Measurements from ENCODE around the gene ZSCAN10.
"Not testable (repeated sequence)": the region's sequence is repeated elsewhere in the genome, so short reads cannot be mapped to it uniquely, and the experiment has no call there.

The ZSCAN10 gene

DNA sequence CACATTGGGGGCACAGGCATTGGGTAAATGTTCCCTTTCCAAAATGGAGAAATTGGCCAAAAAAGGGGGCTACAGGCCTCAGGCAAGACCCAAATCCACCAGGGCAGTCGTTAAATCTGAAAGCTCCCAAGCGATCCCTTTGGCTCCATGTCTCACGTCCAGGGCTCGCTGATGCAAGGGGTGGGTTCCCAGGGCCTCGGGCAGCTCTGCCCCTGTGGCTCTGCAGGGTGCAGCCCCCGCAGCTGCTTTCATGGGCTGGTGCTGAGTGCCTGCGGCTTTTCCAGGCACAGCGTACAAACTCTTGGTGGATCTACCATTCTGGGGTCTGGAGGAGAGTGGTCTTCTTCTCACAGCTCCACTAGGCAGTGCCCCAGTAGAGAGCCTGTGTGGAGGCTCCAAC, 15.7 kb downstream of the ZSCAN10 start:
- not testable (repeated sequence) for DNase-seq

DNA sequence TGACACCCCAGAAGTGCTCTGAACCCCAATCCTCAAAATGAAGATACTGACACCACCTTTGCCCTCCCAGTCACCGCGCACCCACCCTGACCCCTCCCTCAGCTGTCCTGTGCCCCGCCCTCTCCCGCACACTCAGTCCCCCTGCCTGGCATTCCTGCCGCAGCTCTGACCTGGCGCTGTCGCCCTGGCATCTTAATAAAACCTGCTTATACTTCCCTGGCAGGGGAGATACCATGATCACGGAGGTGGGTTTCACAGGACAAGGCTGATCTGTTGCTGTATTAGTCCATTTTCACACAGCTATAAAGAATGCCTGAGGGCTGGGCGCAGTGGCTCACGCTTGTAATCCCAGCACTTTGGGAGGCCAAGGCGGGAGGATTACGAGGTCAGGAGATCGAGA, 17.1 kb downstream of the ZSCAN10 start:
- not testable (repeated sequence) for DNase-seq

DNA sequence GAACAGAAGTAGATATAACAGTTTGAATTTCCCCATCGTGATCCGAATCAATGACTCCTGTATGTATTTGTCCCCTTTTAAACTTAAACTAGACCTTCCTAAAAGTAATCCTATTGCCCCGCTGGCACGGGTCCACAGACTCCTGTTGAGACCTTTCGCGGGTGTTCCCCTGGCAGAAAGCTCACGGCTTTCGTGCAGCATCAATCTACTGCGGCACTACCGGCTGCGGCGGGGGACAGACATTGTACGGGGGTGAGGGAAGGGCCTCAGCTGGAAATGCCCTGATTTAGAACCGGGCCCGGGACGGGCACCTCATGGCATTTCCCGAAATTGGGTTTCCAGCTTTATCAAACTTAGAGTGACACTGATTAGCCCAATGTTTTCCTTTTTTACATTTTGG, 19.1 kb downstream of the ZSCAN10 start:
- DNase-seq, result no peak

DNA sequence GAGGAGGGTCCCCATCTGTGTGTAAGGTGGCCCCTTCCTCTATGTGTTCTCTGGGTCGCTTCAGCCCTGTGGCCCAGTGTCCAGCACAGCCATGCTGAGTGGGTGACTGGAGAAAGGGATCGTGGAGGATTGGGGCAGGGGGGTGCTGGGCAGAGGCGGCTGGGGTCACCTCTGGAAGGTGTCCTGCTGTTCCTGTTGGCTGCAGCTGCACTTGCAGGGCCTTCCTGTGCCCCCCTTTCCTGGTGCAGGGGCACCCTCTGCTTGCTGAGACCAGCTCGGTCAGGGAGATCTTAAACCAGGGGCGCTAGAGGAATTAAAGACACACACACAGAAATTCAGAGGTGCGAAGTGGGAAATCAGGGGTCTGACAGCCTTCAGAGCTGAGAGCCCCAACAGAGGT, 22.5 kb downstream of the ZSCAN10 start:
- no peak for DNase-seq

DNA sequence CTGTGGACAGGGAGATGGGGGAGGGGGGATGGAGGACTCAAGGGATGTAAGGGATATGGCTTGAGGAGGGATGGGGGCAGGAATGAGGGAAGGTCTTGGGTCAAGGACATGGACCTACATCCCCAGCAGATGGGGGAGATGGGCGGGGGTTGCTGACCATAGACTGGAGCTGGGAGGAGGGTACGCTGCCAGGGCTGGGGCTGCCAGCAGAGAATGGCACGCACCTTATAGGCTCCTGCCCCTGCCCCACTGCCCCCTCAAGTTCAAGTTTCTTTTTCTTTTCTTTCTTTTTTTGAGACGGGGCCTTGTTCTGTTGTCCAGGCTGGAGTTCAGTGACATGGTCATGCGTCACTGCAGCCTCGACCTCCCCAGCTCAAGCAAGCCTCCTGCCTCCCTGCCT, 23.1 kb downstream of the ZSCAN10 start:
- not testable (repeated sequence) for DNase-seq

DNA sequence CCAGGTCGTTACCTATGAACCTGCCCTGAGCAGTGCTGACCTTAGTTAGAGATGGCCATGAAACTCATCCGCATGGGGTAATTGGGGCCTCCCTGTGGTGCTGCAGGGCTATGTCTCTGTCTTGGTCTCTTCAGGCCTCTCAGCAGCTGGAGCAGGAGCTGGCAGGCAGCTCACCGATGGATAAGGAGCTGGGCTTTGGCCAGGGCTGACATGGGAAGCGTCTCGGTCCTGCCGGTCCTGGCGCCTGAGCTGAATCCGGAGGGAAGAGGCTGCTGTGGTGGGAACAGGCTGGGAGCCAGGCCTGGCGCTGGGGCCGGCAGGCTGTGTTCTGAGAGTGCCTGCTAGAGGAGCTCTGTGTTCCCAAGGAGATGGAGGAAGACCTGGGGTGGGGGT, 23.6 kb downstream of the ZSCAN10 start:
- DNase-seq, result no peak

DNA sequence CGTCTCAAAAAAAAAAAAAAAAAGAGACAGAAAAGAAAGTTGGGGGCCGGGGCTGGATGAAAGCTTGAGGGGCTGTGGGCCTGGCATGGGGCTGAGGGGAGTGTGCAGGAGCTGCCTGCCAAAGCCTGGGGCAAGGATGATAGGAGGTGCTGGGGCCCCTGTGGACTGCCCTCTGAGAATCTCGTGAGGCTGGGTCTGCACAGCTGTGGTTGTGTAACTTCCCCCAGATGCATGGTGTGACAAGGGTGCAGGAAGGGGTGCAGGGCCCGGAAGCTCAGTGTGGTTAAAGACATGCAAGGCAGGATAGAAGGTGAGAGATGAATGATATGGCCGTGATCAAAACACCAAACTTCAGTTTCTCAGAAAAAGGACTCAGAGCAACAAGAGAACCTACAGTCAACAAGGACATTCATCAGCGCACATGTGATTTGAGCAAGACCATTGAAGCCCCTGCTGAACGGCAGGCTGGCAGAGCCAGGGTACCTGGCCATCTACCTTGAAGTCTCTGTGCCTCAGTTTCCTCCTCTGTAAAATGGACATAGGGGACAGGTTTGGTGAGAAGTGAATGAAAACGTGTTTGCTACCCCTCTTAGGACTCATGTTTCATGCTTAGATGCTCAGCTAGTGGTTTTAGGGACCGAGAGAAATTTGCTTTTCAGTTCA, 24.1 kb downstream of the ZSCAN10 start:
- no peak for DNase-seq

DNA sequence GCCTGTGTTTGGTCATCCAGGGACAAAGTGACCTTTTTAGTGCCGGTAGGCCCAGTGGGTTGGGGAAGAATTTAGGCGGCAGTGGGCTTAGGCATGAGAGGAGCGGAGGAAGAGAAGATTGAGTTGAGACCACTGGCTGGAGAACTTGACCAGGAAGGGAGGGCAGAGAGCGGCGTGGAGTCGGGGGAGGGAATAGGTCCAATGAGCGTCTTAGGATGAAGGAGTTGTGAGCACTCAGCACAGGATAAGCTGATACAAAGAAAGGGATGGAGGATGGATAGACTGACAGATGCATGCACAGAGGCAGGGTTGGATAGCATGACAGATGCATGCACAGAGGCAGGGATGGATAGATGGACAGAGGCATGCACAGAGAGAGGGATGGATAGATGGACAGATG, 25.6 kb downstream of the ZSCAN10 start:
- no peak for DNase-seq

DNA sequence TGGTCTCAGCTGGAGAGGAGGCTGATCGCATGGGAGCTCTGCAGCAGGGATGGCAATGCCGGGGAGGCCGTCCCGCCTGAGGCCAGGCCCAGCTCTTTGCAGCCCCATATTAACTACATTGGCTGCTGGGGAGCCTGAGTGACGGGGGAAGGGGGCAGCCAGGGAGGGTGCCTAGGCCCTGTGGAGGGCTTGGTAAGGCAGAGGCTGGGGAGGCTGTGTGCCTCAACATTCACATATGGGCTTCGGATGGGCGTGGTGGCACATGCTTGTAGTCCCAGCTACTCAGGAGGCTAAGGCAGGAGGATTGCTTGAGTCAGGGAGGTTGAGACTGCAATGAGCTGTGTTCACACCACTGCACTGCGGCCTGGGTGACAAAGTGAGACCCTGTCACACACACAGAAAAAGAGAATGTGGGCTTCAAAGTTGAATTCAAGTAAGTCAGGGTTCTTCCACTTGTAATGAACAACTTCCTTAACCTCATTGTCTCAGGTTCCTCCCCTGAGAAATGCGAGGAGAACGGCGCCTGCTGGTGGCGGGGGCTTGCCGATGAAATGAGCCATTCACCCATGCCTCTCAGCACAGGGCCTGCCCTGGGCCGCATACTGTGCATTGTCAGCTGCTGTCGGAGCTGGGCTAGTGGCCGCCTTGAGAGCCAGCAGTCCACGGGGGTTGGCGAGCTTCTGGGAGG, 26.4 kb downstream of the ZSCAN10 start:
- DNase-seq, result not testable (repeated sequence)

DNA sequence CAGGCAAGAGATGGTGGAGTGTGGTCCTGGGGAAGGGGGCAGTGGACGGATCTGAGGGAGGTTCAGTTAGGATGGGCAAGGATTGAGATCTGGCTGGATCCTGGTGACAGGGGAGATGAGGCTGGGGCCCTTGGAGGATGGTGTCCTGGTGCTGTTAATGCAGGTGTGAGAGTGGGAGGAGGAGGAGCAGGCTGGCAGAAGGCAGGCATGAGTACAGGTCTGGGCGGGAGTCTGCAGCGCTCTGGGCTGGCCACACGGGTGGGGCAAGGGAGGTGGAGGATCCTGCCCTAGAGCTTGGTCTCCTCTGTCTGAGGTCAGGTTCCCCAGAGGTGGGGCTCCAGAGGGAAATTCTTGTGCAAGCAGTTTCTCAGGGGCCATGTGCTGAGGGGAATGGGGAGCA, 26.9 kb downstream of the ZSCAN10 start:
- DNase-seq, result not testable (repeated sequence)

DNA sequence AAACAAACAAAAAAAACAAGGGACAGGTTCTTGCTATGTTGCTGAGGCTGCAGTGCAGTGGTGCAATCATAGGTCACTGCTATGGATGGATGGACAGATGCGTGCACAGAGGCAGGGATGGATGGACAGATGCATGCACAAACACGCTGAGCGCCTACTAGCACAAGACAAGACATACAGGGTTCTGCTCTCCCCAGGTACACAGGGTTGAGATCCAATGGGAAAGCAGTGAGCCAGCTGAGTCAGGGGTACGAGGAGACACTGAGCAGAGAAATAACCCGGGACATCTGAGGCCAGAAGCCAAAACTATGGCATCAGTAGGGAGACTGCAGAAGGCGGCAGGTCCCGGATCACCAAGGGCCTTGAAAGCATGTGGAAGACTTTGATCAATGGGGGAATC, 27.4 kb downstream of the ZSCAN10 start:
- no peak for DNase-seq

DNA sequence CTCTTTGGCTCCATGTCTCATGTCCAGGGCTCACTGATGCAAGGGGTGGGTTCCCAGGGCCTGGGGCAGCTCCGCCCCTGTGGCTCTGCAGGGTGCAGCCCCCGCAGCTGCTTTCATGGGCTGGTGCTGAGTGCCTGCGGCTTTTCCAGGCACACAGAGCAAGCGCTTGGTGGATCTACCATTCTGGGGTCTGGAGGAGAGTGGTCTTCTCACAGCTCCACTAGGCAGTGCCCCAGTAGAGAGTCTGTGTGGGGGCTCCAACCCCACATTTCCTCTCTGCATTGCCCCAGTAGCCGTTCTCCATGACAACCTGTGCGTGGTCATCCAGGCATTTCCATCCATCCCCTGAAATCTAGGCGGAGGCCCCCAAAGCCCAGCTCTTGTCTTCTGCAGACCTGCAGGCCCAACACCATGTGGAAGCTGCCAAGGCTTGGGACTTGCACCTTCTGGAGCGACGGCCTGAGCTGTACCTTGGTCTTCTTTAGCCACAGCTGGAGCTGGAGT, 28.4 kb downstream of the ZSCAN10 start:
- no peak for DNase-seq

DNA sequence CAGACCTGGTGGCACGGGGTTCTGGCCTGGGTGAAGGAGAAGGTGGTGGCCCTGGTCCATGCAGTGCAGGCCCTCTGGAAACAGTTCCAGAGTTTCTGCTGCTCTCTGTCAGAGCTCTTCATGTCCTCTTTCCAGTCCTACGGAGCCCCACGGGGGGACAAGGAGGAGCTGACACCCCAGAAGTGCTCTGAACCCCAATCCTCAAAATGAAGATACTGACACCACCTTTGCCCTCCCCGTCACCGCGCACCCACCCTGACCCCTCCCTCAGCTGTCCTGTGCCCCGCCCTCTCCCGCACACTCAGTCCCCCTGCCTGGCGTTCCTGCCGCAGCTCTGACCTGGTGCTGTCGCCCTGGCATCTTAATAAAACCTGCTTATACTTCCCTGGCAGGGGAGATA, 29.9 kb downstream of the ZSCAN10 start:
- not testable (repeated sequence) for DNase-seq

DNA sequence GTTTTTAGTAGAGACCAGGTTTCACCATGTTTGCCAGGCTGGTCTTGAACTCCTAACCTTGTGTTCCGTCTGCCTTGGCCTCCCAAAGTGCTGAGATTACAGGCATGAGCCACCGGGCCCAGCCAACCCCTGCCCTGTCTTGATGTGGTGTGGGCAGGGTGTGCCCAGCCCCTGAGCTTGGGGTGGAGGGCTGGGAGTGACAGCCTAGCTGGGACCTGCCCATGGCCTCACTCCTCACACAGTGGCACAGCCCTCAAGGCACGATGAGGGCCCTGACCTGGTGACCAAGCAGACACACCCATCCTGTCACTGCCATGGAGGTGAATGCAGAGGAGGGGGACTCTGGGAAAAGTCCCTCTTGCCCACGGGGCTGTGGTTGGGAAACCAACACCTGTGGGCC, 30.6 kb downstream of the ZSCAN10 start:
- DNase-seq, result no peak

DNA sequence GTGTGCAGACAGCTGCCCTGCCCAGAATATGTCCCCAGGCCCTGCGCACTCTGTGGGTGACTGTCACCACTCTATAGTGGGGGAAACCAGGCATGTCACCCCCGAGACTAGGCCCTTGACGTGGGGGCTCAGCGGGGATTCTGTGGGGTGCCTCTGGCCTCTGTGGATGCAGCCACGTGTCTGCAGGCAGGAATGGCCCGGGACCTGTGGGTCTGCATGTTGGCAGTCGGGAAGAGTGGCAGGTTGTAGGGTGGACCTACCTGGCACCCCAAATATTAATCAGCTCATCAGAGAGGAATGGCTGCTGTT, 32.7 kb downstream of the ZSCAN10 start:
- DNase-seq, result no peak

DNA sequence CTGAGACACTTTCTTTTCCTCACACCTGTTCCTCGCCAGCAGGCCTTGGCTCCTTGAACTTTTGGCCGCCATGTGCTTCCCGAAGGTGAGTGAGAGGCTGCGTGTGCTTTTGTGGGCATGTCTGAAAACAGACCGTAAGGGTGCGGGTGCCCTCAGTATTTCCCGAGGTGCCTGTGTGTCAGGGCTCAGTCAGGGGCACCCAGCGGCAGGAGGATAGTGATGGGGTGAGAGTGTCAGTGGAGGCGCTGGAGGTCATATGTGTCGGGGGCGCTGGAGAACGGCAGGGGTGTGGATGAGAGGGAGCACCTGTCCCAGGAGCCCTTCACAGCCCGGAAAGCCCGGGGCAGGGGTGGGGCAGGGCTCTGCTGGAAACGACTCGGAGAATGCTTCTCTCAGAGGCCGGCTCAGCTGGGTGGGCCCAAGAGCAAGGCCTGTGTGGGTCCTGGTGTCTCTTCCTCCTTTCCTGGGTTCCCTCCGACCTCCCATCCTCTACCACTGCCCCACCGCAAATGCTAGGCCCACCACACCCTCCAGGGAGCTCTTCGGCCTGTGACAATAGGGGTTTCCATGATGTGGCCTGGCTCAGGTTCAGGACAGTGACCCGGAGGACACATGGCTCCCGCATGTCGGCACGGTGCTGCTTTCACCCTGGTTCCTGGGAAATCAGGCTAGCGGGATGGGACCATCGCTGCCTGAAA, 33.2 kb downstream of the ZSCAN10 start:
- no peak for DNase-seq

DNA sequence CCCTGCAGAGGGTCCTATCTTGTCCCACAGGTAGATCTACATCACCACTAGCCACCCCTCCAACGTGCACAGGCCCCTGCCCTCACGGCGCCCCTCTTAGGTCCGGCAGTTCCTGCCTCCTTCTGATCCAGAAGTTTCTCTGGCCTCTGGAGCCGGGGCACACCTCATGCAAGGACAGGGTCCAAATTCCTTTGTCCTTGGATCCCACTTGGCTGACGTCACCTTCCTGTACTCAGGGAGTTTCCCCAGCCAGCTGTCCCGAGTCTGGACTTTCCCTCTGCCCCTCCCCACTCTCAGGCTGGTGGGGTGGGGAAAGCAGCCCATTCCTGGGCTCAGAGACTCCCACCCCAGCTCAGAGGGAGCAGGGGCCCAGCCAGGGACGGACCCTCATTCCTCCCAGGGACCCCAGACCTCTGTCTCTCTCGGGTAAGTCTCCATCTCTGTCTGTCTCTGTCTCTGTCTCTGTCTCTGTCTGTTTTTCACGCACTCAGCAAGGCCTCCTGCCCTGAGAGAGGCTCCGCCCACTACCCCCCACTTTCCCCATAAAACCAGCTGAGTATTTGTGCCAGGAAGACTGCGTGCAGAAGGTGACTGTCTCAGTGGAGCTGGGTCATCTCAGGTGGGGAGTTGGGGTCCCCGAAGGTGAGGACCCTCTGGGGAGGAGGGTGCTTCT, 33.9 kb downstream of the ZSCAN10 start, which contains the start of gene IL32:
TSS of gene IL32 (plus strand) at position 572 of the 673 bp plus-strand sequence. CDS start 172 bp downstream, outside the sequence.
- DNase-seq, result no peak

DNA sequence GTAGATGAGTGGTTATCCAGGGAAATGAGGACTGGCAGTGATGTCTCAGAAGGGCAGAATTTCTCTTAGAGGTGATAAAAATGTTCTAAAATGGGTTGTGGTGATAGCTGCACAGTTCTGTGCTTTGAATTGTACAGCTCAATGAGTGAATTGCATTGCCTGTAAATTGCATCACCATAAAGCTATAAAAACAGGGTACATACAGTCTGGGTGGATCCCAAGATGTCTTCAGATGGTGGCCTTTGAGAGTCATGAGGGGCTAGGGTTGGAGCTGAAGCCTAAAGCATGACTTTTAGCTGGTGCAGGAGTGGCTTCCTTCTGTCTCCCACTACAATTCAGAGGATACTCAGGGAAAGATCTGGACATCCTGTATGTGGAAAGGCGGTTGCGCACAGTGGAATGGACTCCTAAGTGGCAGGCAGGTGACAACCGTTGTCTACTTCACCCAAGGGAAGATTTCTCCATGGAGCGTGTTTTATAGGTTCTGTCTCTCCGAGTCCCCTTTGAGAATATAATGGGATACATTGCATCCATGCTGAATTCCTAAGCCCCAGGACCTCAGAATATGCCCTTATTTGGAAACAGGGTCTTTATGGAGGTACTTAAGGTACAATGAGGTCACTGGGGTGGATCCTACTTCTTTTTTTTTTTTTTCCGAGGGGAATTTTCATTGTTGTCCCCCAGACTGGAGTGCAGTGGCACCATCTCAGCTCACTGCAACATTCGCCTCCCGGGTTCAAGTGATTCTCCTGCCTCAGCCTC, 35.3 kb downstream of the ZSCAN10 start:
- no peak for DNase-seq

DNA sequence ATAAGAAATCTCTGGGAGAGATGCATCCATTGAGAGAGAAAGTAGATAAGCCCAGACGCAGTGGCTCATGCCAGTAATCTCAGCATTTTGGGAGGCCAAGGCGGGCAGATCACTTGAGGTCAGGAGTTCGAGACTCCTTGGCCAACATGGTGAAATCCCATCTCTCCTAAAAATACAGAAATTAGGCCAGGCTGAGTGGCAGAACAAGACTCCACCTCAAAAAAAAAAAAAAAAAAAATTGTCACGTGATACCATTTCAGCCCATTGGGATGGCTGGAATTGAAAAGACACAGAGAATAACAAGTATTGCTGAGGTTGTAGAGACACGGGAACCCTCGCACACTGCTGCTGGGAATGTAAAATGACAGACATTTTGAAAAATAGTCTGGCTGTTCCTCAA, 36.5 kb downstream of the ZSCAN10 start:
- DNase-seq, result no peak

DNA sequence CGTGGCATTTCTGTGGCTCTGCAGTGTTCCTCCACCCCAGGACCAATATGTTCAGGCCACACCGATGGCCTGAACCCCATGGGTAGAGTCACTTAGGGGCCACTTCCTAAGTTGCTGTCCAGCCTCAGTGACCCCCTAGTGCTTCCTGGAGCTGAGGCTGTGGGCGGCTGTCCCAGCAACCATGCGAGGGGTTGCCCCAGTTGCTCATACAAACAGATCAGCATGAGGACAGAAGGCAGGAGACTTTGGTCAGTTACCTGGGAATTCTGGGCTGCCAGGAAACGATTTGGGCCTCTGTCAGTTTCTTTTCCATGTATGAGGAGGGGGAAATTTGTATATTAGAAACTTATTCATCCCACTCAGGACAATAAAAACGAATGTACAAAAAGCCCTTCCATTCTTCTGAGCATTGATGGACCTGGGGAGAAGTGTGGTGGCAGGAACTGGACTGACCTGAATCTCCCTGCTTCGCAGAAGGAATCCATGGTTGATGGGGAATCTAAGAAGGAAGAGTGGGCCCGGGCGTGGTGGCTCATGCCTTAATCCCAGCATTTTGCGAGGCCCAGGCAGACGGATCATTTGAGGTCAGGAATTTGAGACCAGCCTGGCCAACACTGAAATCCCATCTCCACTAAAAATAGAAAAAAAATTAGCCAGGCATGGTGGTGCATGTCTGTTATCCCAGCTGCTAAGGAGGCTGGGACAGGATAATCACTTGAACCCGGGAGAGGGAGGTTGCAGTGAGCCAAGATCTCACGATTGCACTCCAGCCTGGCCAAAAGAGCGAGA, 38.6 kb downstream of the ZSCAN10 start:
- no peak for DNase-seq

DNA sequence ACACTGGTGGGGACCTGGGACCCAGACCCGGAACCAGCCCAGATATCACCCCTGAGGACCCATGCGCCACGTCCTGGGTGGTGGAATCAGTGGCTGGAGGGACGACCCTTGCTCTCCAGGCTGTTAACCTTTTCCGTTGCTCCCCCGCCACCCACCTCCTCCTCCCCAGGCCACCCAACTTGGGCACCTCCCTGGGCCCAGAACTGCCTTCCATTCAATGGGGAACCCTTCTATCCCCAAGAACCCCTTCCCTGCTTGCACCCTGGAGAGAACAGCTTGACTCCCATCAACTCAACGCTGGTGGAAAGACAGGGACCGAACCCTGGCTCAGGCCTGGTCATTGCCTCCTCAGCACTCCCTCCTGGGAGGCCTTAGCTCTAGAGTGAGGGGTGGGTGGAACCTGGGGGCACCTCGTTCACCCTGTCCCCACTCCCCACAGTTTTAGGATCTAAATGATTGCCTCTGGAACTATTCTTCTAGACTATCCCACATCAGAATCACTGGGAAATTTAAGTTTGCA, 39.3 kb downstream of the ZSCAN10 start:
- DNase-seq, result no peak
